Measurements from ENCODE around the gene SDF2L1.
"Not testable (repeated sequence)": the region's sequence is repeated elsewhere in the genome, so short reads cannot be mapped to it uniquely, and the experiment has no call there.

SDF2L1 gene

DNA sequence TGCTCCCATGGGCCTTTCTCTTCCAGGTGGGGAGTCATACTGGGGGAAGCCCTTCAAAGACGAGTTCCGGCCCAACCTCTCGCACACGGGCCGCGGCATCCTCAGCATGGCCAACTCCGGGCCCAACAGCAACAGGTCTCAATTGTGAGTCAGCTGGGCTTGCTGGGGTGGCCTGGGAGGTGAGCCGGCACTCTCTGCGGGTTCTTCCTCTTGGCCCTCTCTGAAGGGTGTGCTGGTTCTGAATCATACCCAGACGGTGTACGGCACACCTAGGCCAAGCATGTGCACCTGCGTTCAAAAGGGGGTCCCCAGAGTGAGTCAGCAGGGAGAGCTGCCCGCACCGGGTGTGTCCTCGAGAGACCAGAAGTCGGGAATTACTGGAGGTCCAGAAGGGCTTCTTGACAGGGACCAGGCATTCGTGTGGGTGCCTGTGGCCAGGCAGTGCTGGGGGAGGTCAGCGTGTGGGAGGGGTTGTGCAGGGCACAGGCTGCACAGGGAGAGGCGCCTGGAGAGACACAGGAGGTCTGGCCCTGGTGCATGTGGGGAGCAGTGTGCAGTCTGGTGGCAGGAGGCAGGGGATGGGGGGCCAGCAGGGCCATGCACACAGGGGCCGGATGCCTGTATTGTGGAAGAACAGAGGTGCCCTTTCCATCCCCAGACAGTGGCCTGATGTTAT, 46.7 kb downstream of the SDF2L1 start:
- no peak for DNase-seq

DNA sequence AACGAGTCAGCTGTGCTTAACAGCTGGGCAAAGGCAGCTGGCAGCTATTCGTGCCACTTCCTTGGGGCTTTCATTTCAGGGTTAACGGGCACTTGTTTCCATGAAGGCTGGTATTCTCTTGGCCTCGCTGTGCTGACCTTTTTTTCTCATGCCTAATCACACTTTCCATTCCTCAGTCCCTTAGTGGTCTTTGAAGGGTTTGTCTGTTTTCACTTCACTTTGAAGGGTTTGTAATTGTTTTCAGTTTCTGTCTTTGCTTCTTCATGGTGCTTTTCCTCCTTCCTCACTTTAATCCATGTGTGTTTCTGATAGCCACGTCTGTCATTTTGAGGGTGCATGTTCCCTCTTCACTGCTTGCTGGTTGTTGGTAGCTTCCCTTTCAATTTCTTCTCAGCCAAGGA, 48.3 kb downstream of the SDF2L1 start:
- no peak for DNase-seq

DNA sequence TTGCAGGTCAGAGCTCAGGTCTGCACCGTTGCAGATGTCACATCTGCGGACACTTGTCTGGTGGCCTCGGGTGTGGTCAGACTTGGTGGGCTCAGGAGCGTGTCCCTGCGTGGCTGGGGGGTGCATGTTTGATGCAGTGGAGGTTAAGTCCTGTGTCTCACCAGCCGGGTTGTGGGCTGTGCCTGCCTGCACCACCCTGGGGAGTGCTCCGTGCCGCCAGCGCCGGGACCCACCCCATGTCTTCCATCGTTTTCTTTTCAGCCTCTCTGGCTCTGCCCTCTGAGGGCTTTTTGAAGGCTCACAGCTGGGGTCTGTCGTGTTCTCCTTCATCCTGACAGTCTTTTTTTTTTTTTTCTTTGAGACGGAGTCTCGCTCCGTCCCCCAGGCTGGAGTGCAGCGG, 49.7 kb downstream of the SDF2L1 start:
- no peak for DNase-seq

DNA sequence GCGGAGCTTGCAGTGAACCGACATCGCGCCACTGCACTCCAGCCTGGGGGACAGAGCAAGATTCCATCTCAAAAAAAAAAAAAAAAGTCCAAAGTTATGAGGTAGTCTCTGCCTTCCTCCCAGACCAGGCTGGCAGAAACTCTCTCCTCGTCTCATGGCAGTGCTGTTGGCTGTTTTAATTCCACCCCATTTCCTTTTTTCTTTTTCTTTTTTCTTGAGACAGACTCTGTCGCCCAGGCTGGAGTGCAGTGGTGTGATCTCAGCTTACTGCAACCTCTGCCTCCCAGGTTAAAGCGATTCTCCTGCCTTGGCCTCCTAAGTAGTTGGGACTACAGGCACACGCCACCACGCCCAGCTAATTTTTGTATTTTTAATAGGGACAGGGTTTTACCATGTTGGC, 50.8 kb downstream of the SDF2L1 start:
- not testable (repeated sequence) for DNase-seq

DNA sequence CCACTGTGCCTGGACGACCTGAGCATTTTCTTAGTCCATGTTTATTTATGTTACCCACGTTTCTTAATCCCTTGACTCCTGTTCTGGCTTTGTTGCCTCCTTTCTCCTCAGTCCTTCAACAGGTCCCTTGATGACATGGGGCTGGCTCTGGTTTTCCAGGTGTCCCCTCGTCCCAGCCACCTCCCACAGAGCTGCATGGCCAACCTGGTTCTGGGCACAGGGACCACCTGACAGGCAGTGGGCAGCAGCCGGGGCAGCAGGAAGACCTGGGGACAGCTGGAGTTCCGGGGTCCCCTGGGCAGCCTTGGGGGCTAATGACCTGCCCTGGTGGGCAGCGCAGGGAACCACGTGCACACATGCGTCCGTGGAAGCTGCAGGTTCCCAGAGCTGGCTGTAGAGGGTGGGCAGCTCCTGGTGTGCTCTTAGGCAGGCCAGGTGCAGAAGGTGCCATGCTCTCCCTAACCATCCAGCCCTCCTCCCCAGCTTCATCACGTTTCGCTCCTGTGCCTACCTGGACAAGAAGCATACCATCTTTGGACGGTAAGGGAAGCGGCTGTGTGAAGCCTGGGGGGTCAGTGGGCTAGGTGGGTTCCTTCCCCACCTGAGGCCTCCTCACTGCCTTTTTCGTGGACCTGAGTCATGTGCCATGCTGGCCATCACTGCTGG, 51.4 kb downstream of the SDF2L1 start:
- no peak for DNase-seq

Data from NCI-H1048 (cell line).